Neutrophil (primary cell): Measurements from ENCODE around the gene ATP13A2.

Experiments
- H3K27ac ChIP-seq: fragments of 200-600 bp; sonication (generic); 2 replicates; pipeline ENCODE4 v1.5.1; 2016; ENCODE audit warnings: mild to moderate bottlenecking, moderate library complexity
- H3K27me3 ChIP-seq: fragments of 200-600 bp; sonication (generic); 2 replicates; pipeline ENCODE4 v1.6.0; 2016; ENCODE audit warnings: mild to moderate bottlenecking
- H3K36me3 ChIP-seq: fragments of 200-600 bp; sonication (generic); 2 replicates; pipeline ENCODE4 v1.5.1; 2017
- H3K4me1 ChIP-seq, 2 experiments: fragments of 200-600 bp in 1 of 2; sonication (generic) in 1 of 2; 1 replicate in 1 of 2; 2 replicates in 1 of 2; pipeline versions ENCODE4 v1.5.1 to v1.6.1; 2013 to 2016; ENCODE audit warnings: low read depth in 1 of 2, low read length in 1 of 2, mild to moderate bottlenecking in 1 of 2, moderate library complexity in 1 of 2; ENCODE audit not compliant: control insufficient read depth in 1 of 2, insufficient read depth in 1 of 2
- H3K4me3 ChIP-seq, 2 experiments: fragments of 200-600 bp in 1 of 2; sonication (generic) in 1 of 2; 1 replicate in 1 of 2; 2 replicates in 1 of 2; pipeline ENCODE4 v1.5.1; 2013 to 2016; ENCODE audit warnings: low read depth in 1 of 2, low read length in 1 of 2, mild to moderate bottlenecking in 1 of 2, moderate library complexity in 1 of 2
- H3K9me3 ChIP-seq: fragments of 200-600 bp; sonication (generic); 2 replicates; pipeline ENCODE4 v1.5.1; 2016
- TF ChIP-seq, protein P1 (sequence below): fragments of 200-600 bp; sonication (generic); IDR thresholded peaks from 2 replicates; pipeline ENCODE4 v1.5.1; 2016; ENCODE audit warnings: antibody characterized with exemption

ATP13A2 gene

GRCh38 chr1:17009706-17010105 lies 2.0 kb downstream of the ATP13A2 start:
- TF ChIP-seq, protein P1, sequence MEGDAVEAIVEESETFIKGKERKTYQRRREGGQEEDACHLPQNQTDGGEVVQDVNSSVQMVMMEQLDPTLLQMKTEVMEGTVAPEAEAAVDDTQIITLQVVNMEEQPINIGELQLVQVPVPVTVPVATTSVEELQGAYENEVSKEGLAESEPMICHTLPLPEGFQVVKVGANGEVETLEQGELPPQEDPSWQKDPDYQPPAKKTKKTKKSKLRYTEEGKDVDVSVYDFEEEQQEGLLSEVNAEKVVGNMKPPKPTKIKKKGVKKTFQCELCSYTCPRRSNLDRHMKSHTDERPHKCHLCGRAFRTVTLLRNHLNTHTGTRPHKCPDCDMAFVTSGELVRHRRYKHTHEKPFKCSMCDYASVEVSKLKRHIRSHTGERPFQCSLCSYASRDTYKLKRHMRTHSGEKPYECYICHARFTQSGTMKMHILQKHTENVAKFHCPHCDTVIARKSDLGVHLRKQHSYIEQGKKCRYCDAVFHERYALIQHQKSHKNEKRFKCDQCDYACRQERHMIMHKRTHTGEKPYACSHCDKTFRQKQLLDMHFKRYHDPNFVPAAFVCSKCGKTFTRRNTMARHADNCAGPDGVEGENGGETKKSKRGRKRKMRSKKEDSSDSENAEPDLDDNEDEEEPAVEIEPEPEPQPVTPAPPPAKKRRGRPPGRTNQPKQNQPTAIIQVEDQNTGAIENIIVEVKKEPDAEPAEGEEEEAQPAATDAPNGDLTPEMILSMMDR = no peak
- peaks cover 50 to 51% of the 10 kb centered on the region in 2 experiments for H3K4me1 ChIP-seq
- no peaks in the 10 kb centered on the region for H3K9me3 ChIP-seq
- peaks cover 12% of the 10 kb centered on the region for H3K36me3 ChIP-seq
- peak overlapping the region; percentile 45 for H3K27ac ChIP-seq
- H3K27me3 ChIP-seq = no peaks in the 10 kb centered on the region
- no peak overlapping the region for H3K4me3 ChIP-seq

DNA sequence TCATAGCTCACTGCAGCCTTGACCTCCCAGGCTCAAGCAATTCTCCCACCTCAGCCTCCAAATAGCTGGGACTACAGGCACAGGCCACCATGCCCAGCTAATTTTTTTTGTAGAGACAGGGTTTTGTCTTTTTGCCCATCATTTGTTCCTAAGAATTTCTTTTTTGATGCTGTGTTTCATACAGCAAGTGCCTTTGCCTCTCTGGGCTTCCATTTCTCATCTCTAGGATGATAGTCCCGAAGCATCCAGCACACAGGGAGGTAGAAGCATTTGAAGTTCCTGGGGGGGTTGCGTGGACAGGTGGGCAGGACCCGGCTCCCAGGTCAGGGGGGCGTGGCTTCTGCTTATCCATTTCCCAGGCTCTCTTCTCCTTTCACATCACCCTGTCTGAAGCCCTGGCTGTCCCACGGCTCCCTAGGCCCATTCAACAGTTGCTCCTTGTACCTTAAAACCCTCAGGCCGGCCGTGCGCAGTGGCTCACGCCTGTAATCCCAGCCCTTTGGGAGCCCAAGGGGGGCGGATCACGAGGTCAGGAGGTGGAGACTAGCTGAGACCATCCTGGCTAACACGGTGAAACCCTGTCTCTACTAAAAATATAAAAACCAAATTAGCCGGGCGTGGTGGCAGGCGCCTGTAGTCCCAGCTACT lies 3.4 kb downstream of the ATP13A2 start:
- no peaks in the 10 kb centered on the region for H3K27me3 ChIP-seq
- peaks cover 36 to 38% of the 10 kb centered on the region in 2 experiments for H3K4me1 ChIP-seq
- H3K36me3 ChIP-seq = peaks cover 23% of the 10 kb centered on the region
- no peak overlapping the region for H3K4me3 ChIP-seq
- no peak overlapping the region for H3K27ac ChIP-seq
- H3K9me3 ChIP-seq = no peaks in the 10 kb centered on the region
- TF ChIP-seq, protein P1 = no peak

DNA sequence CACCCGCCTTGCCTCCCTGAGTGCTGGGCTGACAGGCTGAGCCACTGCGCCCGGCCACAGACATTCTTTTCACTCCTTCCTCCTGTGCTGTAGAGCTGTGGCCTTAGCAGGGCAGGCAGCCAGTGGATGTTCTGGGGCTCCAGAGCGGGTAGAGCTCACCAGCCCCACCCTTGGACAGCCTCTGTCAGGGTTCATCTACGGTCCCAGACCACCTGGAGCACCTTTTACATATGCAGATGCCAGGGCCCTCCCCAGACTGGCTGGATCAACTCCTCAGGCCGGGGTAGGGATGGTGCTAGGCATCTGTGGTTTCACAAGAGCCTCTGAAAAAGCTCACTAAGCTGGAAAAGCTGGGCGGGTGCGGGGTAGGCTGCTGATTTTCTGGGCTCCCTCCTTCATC lies 4.6 kb downstream of the ATP13A2 start:
- Histone ChIP-seq H3K36me3 (peaks cover 35% of the 10 kb centered on the region), H3K27me3 (no peaks in the 10 kb centered on the region), H3K9me3 (no peaks in the 10 kb centered on the region), H3K4me3 (no peak overlapping the region), H3K27ac (no peak overlapping the region), H3K4me1 (peaks cover 25 to 26% of the 10 kb centered on the region in 2 experiments)
- TF ChIP-seq, protein P1 = no peak

DNA sequence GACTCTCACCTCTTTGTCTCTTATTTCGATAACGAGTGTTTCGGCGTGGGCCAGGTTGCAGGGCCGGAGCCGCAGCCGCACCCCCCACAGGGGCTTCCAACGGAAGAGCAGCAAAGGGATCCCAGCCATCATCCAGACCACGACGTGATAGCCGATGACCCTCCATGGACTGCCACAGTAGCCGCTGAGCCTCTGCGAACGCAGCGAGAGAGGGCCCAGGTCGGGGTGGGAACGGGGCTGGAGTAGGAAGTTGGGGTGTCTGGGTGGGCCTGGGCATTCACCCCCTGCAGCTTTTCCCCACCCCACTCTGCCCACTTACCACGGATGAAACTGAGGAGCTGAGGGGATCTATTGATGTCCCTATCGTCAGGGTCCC lies 6.4 kb downstream of the ATP13A2 start:
- TF ChIP-seq, protein P1 = no peak
- Histone ChIP-seq H3K36me3 (peaks cover 49% of the 10 kb centered on the region), H3K4me1 (peaks cover 11% of the 10 kb centered on the region in 2 experiments), H3K27ac (no peak overlapping the region), H3K9me3 (no peaks in the 10 kb centered on the region), H3K4me3 (no peak overlapping the region), H3K27me3 (no peaks in the 10 kb centered on the region)

GRCh38 chr1:17004466-17005364 lies 7.0 kb downstream of the ATP13A2 start:
- no peaks in the 10 kb centered on the region for H3K27me3 ChIP-seq
- H3K9me3 ChIP-seq = no peaks in the 10 kb centered on the region
- H3K4me3 ChIP-seq = no peak overlapping the region
- no peak overlapping the region for H3K27ac ChIP-seq
- peaks cover 55% of the 10 kb centered on the region for H3K36me3 ChIP-seq
- peaks cover 4 to 6% of the 10 kb centered on the region in 2 experiments for H3K4me1 ChIP-seq
- TF ChIP-seq, protein P1 = no peak
